Left forelimb (tissue), 1 donor: ENCODE data around the gene MORF4L2.
A peak's percentile ranks its signal among the peaks of the same experiment; 100 is the strongest.

ENCODE experiments used
- DNase-seq: peaks from one replicate; pipeline ENCODE4 v3.0.0-alpha.2; 2018; ENCODE audit warnings: low spot score

Gene MORF4L2

GRCh38 chrX:103631145-103631544, 55.4 kb downstream of the MORF4L2 start:
- DNase-seq: no peak

- no peak for DNase-seq
Measured at GRCh38 chrX:103630171-103630511, 56.4 kb downstream of the MORF4L2 start.

GRCh38 chrX:103629318-103630170, 57.0 kb downstream of the MORF4L2 start:
- peak; percentile 85 for DNase-seq

- peak; percentile 77 for DNase-seq
Measured at GRCh38 chrX:103628386-103629317, 57.8 kb downstream of the MORF4L2 start, which contains the start of gene TCEAL1. Gene TCEAL1 (plus strand): TSS chrX:103628975. CDS start chrX:103629917, 942 bp downstream.

- no peak for DNase-seq
Measured at GRCh38 chrX:103626855-103627254, 59.6 kb downstream of the MORF4L2 start.
